Measurements from ENCODE around the gene SMAD5. TPM values are rescaled to one million over a fixed set of nuclear protein-coding genes. Genes with fewer than 3 reads are reported as not detected.

Gene SMAD5
- total RNA-seq, 1 donor from 2014 or later, result 71.3 TPM

GRCh38 chr5:136226401-136226800, 93.8 kb downstream of the SMAD5 start:
- Histone ChIP-seq H3K9me3 (ENCODE audit: insufficient read depth, low read depth, low read length) (peaks cover under 1% of the 10 kb centered on the region), H3K27me3 (ENCODE audit: insufficient read depth, low read length) (peaks cover 29% of the 10 kb centered on the region), H3K27ac (ENCODE audit: low read depth, low read length) (no peak overlapping the region), H2AFZ (ENCODE audit: low read depth, low read length) (no peak overlapping the region), H3K9ac (ENCODE audit: low read length) (no peak overlapping the region), H3K4me1 (ENCODE audit: insufficient read depth, low read length) (no peaks in the 10 kb centered on the region), H4K20me1 (ENCODE audit: insufficient read depth, low read length) (no peaks in the 10 kb centered on the region), H3K79me2 (ENCODE audit: insufficient read depth, low read length) (no peaks in the 10 kb centered on the region), H3K4me3 (ENCODE audit: insufficient read depth, low read depth, low read length) (no peak overlapping the region), H3K4me2 (ENCODE audit: low read length) (no peak overlapping the region), H3K36me3 (ENCODE audit: insufficient read depth, low read length) (no peaks in the 10 kb centered on the region)
- Mint-ChIP-seq H3K4me1 (ENCODE audit: low read depth, unreplicated experiment) (no peaks in the 10 kb centered on the region), H3K9me3 (ENCODE audit: unreplicated experiment) (peaks cover 20% of the 10 kb centered on the region), H3K4me3 (ENCODE audit: unreplicated experiment) (no peak overlapping the region), H3K27ac (ENCODE audit: unreplicated experiment) (no peak overlapping the region), H3K27me3 (ENCODE audit: low read depth, unreplicated experiment) (peaks cover 33% of the 10 kb centered on the region), H3K36me3 (ENCODE audit: low read depth, unreplicated experiment) (peaks cover 7% of the 10 kb centered on the region)
- no peak for FAIRE-seq
- TF ChIP-seq CTCF (IDR thresholded peaks at IDR 0.05; ENCODE audit: insufficient read depth, low read depth, low read length), result no peak
- no peak for TF ChIP-seq EZH2 (IDR thresholded peaks at IDR 0.05; ENCODE audit: insufficient read depth, low read length)
- DNase-seq (ENCODE audit: low read depth), result no peak

- Mint-ChIP-seq H3K4me3 (ENCODE audit: unreplicated experiment) (no peak overlapping the region), H3K4me1 (ENCODE audit: low read depth, unreplicated experiment) (no peaks in the 10 kb centered on the region), H3K9me3 (ENCODE audit: unreplicated experiment) (peaks cover 7% of the 10 kb centered on the region), H3K27me3 (ENCODE audit: low read depth, unreplicated experiment) (peaks cover 30% of the 10 kb centered on the region), H3K27ac (ENCODE audit: unreplicated experiment) (no peak overlapping the region), H3K36me3 (ENCODE audit: low read depth, unreplicated experiment) (peaks cover 2% of the 10 kb centered on the region)
- DNase-seq (ENCODE audit: low read depth) (no peak), FAIRE-seq (no peak)
- Histone ChIP-seq H2AFZ (ENCODE audit: low read depth, low read length) (no peak overlapping the region), H3K4me2 (ENCODE audit: low read length) (no peak overlapping the region), H3K9ac (ENCODE audit: low read length) (no peak overlapping the region), H3K79me2 (ENCODE audit: insufficient read depth, low read length) (no peaks in the 10 kb centered on the region), H3K4me3 (ENCODE audit: insufficient read depth, low read depth, low read length) (no peak overlapping the region), H3K27ac (ENCODE audit: low read depth, low read length) (no peak overlapping the region), H3K4me1 (ENCODE audit: insufficient read depth, low read length) (no peaks in the 10 kb centered on the region), H4K20me1 (ENCODE audit: insufficient read depth, low read length) (no peaks in the 10 kb centered on the region), H3K9me3 (ENCODE audit: insufficient read depth, low read depth, low read length) (no peaks in the 10 kb centered on the region), H3K27me3 (ENCODE audit: insufficient read depth, low read length) (peaks cover 33% of the 10 kb centered on the region), H3K36me3 (ENCODE audit: insufficient read depth, low read length) (no peaks in the 10 kb centered on the region)
- no peak for TF ChIP-seq CTCF (IDR thresholded peaks at IDR 0.05; ENCODE audit: insufficient read depth, low read depth, low read length)
- no peak for TF ChIP-seq EZH2 (IDR thresholded peaks at IDR 0.05; ENCODE audit: insufficient read depth, low read length)
Observed at GRCh38 chr5:136228136-136228757, 95.6 kb downstream of the SMAD5 start.

- DNase-seq (ENCODE audit: low read depth) (no peak), FAIRE-seq (no peak)
- Histone ChIP-seq H4K20me1 (ENCODE audit: insufficient read depth, low read length) (no peaks in the 10 kb centered on the region), H3K27me3 (ENCODE audit: insufficient read depth, low read length) (peaks cover 33% of the 10 kb centered on the region), H3K9me3 (ENCODE audit: insufficient read depth, low read depth, low read length) (no peaks in the 10 kb centered on the region), H3K4me1 (ENCODE audit: insufficient read depth, low read length) (no peaks in the 10 kb centered on the region), H2AFZ (ENCODE audit: low read depth, low read length) (no peak overlapping the region), H3K79me2 (ENCODE audit: insufficient read depth, low read length) (no peaks in the 10 kb centered on the region), H3K4me2 (ENCODE audit: low read length) (no peak overlapping the region), H3K36me3 (ENCODE audit: insufficient read depth, low read length) (no peaks in the 10 kb centered on the region), H3K27ac (ENCODE audit: low read depth, low read length) (no peak overlapping the region), H3K4me3 (ENCODE audit: insufficient read depth, low read depth, low read length) (no peak overlapping the region), H3K9ac (ENCODE audit: low read length) (no peak overlapping the region)
- Mint-ChIP-seq H3K27me3 (ENCODE audit: low read depth, unreplicated experiment) (peaks cover 22% of the 10 kb centered on the region), H3K4me1 (ENCODE audit: low read depth, unreplicated experiment) (no peaks in the 10 kb centered on the region), H3K9me3 (ENCODE audit: unreplicated experiment) (no peaks in the 10 kb centered on the region), H3K36me3 (ENCODE audit: low read depth, unreplicated experiment) (no peaks in the 10 kb centered on the region), H3K27ac (ENCODE audit: unreplicated experiment) (no peak overlapping the region), H3K4me3 (ENCODE audit: unreplicated experiment) (no peak overlapping the region)
- TF ChIP-seq EZH2 (IDR thresholded peaks at IDR 0.05; ENCODE audit: insufficient read depth, low read length) (no peak), CTCF (IDR thresholded peaks at IDR 0.05; ENCODE audit: insufficient read depth, low read depth, low read length) (no peak)
Observed at GRCh38 chr5:136230176-136230575, 97.5 kb downstream of the SMAD5 start.

Measured in astrocyte (in vitro differentiated cells and primary cell).